ENCODE results near the gene ABCC6.
"Not testable (repeated sequence)": the region's sequence is repeated elsewhere in the genome, so short reads cannot be mapped to it uniquely, and the experiment has no call there.

- not testable (repeated sequence) for TF ChIP-seq CTCF, POLR2A (IDR thresholded peaks at IDR 0.05)
These were observed 18.7 kb downstream of the ABCC6 start for GRCh38 chr16:16204552-16204951.
